ENCODE measurements around the gene AGPAT3. TPM values are rescaled to one million over a fixed set of nuclear protein-coding genes. Genes with fewer than 3 reads are reported as not detected.

AGPAT3 gene
- total RNA-seq, 1 donor from 2014 or later = 63.2 TPM

GRCh38 chr21:43849532-43850299, 15.3 kb upstream of the AGPAT3 start:
- Mint-ChIP-seq H3K27ac (ENCODE audit: unreplicated experiment) (no peak overlapping the region), H3K36me3 (ENCODE audit: unreplicated experiment) (no peaks in the 10 kb centered on the region), H3K4me3 (ENCODE audit: unreplicated experiment) (no peak overlapping the region), H3K27me3 (ENCODE audit: unreplicated experiment) (peaks cover 14% of the 10 kb centered on the region), H3K4me1 (ENCODE audit: unreplicated experiment) (no peaks in the 10 kb centered on the region), H3K9me3 (ENCODE audit: unreplicated experiment) (no peaks in the 10 kb centered on the region)
- no peak for TF ChIP-seq CTCF (IDR thresholded peaks at IDR 0.05)
- no peak for DNase-seq (ENCODE audit: extremely low spot score, unreplicated experiment)

GRCh38 chr21:43850728-43851295, 14.2 kb upstream of the AGPAT3 start:
- no peak overlapping the region for H3K4me3 Mint-ChIP-seq (ENCODE audit: unreplicated experiment)
- TF ChIP-seq CTCF (IDR thresholded peaks at IDR 0.05) = no peak
- DNase-seq (ENCODE audit: extremely low spot score, unreplicated experiment) = no peak

GRCh38 chr21:43851593-43851992, 13.4 kb upstream of the AGPAT3 start:
- DNase-seq (ENCODE audit: extremely low spot score, unreplicated experiment) = no peak
- Mint-ChIP-seq H3K4me3 (ENCODE audit: unreplicated experiment) (no peak overlapping the region), H3K27me3 (ENCODE audit: unreplicated experiment) (peaks cover 14% of the 10 kb centered on the region), H3K9me3 (ENCODE audit: unreplicated experiment) (no peaks in the 10 kb centered on the region), H3K36me3 (ENCODE audit: unreplicated experiment) (no peaks in the 10 kb centered on the region), H3K27ac (ENCODE audit: unreplicated experiment) (no peak overlapping the region), H3K4me1 (ENCODE audit: unreplicated experiment) (no peaks in the 10 kb centered on the region)
- TF ChIP-seq CTCF (IDR thresholded peaks at IDR 0.05) = no peak

More at GRCh38 chr21:43850728-43851295, 14.2 kb upstream of the AGPAT3 start:
- H3K27me3 Mint-ChIP-seq (ENCODE audit: unreplicated experiment) = peaks cover 14% of the 10 kb centered on the region
- H3K9me3 Mint-ChIP-seq (ENCODE audit: unreplicated experiment) = no peaks in the 10 kb centered on the region
- H3K27ac Mint-ChIP-seq (ENCODE audit: unreplicated experiment) = no peak overlapping the region
- H3K4me1 Mint-ChIP-seq (ENCODE audit: unreplicated experiment) = no peaks in the 10 kb centered on the region
- no peaks in the 10 kb centered on the region for H3K36me3 Mint-ChIP-seq (ENCODE audit: unreplicated experiment)

GRCh38 chr21:43853851-43854772, 10.9 kb upstream of the AGPAT3 start:
- Mint-ChIP-seq H3K27ac (ENCODE audit: unreplicated experiment) (no peak overlapping the region), H3K9me3 (ENCODE audit: unreplicated experiment) (no peaks in the 10 kb centered on the region), H3K4me3 (ENCODE audit: unreplicated experiment) (no peak overlapping the region), H3K36me3 (ENCODE audit: unreplicated experiment) (no peaks in the 10 kb centered on the region), H3K4me1 (ENCODE audit: unreplicated experiment) (no peaks in the 10 kb centered on the region), H3K27me3 (ENCODE audit: unreplicated experiment) (peaks cover 10% of the 10 kb centered on the region)
- TF ChIP-seq CTCF (IDR thresholded peaks at IDR 0.05) = no peak
- DNase-seq (ENCODE audit: extremely low spot score, unreplicated experiment) = no peak

Data from osteocyte (in vitro differentiated cells).